Progenitor cell of endocrine pancreas (in vitro differentiated cells): ENCODE results near the gene GDF7. TPM values are rescaled to one million over a fixed set of nuclear protein-coding genes. Genes with fewer than 3 reads are reported as not detected.

ENCODE experiments used
- DNase-seq: peaks from one replicate; pipeline ENCODE4 v3.0.0; 2021; ENCODE audit warnings: low spot score; ENCODE audit not compliant: unreplicated experiment
- H3K27ac Mint-ChIP-seq: 2 replicates; pipeline ENCODE4 v1.8.0; 2021; ENCODE audit warnings: mild to moderate bottlenecking, moderate library complexity, mixed read lengths
- H3K27me3 Mint-ChIP-seq: 2 replicates; pipeline ENCODE4 v1.8.0; 2021; ENCODE audit warnings: mixed read lengths
- H3K36me3 Mint-ChIP-seq: 2 replicates; pipeline ENCODE4 v1.8.0; 2022; ENCODE audit warnings: mixed read lengths; ENCODE audit not compliant: insufficient read depth
- H3K4me1 Mint-ChIP-seq: 2 replicates; pipeline ENCODE4 v1.8.0; 2021; ENCODE audit warnings: low read depth, mixed read lengths
- H3K4me3 Mint-ChIP-seq: 2 replicates; pipeline ENCODE4 v1.8.0; 2021; ENCODE audit warnings: low read depth, mild to moderate bottlenecking, moderate library complexity, mixed read lengths
- H3K9me3 Mint-ChIP-seq: 2 replicates; pipeline ENCODE4 v1.8.0; 2021; ENCODE audit warnings: low read depth, mixed read lengths
- total RNA-seq: library from RNA; stranded (reverse); gene quantifications from 2 replicates; pipeline ENCODE4 v1.2.1, GENCODE V29; 2021
- TF ChIP-seq, protein P1 (sequence below): fragments of 200-600 bp; sonication (generic); IDR thresholded peaks from one replicate; pipeline ENCODE4 v1.5.0; 2021; ENCODE audit warnings: antibody characterized with exemption, mild to moderate bottlenecking; ENCODE audit not compliant: unreplicated experiment

The GDF7 gene
- total RNA-seq, 1 donor from 2014 or later, result 0.17 TPM

DNA sequence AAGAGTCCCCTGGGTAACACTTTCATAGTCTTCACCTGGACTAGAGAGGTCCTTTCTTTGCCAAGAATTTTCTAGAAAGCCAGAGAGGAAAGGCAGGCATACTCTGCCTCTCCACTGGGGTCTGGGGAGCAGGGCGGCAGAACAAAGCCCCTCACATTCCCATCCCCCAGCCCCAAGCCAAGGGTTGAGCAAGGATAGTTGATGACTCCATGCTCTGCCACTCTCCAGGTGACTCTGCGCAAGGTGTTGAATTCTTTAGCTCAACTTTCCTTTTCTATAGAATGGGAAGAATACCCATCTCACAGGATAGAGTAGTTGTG lies 2.9 kb upstream of the GDF7 start:
- Mint-ChIP-seq H3K4me3 (no peak overlapping the region), H3K4me1 (peaks cover 2% of the 10 kb centered on the region), H3K27me3 (peaks cover 87% of the 10 kb centered on the region), H3K27ac (no peak overlapping the region), H3K9me3 (no peaks in the 10 kb centered on the region), H3K36me3 (no peaks in the 10 kb centered on the region)
- TF ChIP-seq, protein P1, sequence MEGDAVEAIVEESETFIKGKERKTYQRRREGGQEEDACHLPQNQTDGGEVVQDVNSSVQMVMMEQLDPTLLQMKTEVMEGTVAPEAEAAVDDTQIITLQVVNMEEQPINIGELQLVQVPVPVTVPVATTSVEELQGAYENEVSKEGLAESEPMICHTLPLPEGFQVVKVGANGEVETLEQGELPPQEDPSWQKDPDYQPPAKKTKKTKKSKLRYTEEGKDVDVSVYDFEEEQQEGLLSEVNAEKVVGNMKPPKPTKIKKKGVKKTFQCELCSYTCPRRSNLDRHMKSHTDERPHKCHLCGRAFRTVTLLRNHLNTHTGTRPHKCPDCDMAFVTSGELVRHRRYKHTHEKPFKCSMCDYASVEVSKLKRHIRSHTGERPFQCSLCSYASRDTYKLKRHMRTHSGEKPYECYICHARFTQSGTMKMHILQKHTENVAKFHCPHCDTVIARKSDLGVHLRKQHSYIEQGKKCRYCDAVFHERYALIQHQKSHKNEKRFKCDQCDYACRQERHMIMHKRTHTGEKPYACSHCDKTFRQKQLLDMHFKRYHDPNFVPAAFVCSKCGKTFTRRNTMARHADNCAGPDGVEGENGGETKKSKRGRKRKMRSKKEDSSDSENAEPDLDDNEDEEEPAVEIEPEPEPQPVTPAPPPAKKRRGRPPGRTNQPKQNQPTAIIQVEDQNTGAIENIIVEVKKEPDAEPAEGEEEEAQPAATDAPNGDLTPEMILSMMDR, result no peak
- DNase-seq, result no peak

DNA sequence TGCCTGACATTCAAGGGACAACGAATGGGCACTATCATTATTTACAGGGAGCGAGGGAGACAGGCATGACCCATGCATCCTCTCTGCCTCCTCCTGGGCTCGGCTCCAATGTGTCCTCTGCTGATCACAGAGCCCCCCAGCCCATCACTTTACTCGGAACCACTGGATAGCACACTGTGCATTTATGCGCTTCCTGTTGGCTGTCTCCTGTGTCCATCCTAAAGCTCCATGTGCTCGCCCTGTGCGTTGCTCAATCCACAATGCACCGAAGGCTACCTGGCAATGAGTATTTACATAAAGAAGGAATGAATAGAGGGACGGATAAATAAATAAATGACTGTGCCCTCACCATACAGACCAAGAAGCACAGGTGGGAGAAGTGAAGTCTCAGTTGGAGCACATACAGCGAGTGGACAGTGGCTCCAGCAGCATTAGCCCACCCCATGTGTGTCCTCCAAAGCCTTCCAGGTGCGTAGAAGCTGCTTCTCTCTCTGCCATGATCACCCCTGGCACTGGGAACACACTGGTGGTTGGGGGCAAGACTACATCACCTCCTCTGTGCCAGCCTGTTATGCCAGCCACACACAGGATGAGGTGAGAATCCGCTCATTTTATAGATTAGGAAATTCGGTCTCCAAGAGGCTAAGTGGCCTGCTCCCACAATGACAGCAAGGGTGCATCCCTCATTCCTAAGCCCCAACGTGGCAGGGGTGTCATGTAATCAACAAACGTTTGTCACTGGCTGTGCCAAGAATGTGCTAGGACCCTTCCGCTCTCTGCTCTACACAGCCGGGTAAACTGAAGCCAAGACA lies 2.3 kb upstream of the GDF7 start:
- TF ChIP-seq, protein P1, result no peak
- H3K4me3 Mint-ChIP-seq, result no peak overlapping the region
- H3K27me3 Mint-ChIP-seq, result peaks cover 87% of the 10 kb centered on the region
- H3K4me1 Mint-ChIP-seq, result peaks cover 2% of the 10 kb centered on the region
- H3K36me3 Mint-ChIP-seq, result no peaks in the 10 kb centered on the region
- no peak for DNase-seq
- H3K27ac Mint-ChIP-seq, result no peak overlapping the region
- H3K9me3 Mint-ChIP-seq, result no peaks in the 10 kb centered on the region

DNA sequence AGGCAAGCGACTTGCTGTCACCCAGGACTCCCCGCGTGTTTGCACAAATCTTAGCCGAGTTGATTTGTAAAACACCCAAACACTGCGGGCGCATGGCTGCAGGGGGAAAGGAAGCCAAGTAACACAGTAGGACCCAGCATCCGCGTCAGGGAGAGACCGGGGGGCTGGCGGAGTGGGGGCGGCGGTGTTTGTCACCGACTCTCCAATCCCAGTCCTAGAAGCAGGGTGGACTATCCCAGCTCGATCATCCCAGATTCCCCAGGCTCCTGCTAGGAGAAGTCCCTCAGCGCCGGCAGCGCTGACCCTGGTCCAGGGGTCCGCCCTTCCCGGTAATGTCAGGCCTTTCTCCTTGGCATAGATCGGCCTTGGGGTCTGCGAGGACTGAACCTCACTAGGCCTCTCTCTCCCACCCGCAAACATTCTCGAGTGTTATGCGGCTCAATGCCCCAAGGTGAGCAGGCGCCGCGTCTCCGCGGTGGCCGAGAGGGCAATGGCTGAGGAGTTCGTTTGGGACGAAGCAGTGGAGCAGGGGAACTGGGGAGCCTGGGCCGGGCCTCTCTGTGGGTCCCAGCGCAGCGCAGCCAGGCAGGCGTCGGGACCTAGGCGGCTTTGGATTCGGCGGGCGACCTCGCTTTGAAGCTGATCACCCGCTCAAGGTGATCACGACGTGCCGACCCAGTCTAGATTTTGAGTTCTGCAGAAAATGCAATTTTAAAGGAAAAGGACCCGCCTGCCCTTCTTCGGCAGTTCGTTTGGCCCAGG lies 1.5 kb upstream of the GDF7 start:
- TF ChIP-seq, protein P1, result no peak
- no peaks in the 10 kb centered on the region for H3K9me3 Mint-ChIP-seq
- peaks cover 86% of the 10 kb centered on the region for H3K27me3 Mint-ChIP-seq
- no peak overlapping the region for H3K27ac Mint-ChIP-seq
- H3K4me3 Mint-ChIP-seq, result peak overlapping the region; percentile 58
- peaks cover 2% of the 10 kb centered on the region for H3K4me1 Mint-ChIP-seq
- no peaks in the 10 kb centered on the region for H3K36me3 Mint-ChIP-seq
- no peak for DNase-seq

DNA sequence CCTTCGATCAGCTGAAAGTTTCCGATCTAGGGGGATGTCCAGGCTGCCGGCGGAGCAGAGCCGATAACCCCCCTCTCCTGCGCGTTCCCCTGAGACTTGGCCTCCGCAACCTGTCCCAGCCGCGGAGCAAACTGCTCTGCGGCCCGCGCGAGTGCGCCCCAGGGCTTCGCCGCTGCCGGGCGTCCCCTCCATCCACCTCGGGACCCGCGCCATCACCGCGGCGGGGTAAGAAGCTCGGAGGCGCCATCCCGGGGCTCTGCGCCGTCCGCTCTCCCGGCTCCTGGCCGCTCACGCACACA lies 990 bp upstream of the GDF7 start:
- Mint-ChIP-seq H3K4me3 (peak overlapping the region; percentile 58), H3K4me1 (peaks cover 2% of the 10 kb centered on the region), H3K27me3 (peaks cover 82% of the 10 kb centered on the region), H3K9me3 (no peaks in the 10 kb centered on the region), H3K36me3 (no peaks in the 10 kb centered on the region), H3K27ac (no peak overlapping the region)
- TF ChIP-seq, protein P1, result no peak
- no peak for DNase-seq

DNA sequence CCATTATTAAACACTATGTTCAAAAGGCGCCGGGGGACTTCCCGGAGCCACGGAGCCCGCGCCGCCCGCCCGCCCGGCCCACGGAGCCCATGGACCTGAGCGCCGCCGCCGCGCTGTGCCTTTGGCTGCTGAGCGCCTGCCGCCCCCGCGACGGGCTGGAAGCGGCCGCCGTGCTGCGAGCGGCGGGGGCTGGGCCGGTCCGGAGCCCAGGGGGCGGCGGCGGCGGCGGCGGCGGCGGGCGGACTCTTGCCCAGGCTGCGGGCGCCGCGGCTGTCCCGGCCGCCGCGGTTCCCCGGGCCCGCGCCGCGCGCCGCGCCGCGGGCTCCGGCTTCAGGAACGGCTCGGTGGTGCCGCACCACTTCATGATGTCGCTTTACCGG lies 197 bp downstream of the GDF7 start:
- no peak for DNase-seq
- no peak overlapping the region for H3K4me3 Mint-ChIP-seq
- no peak overlapping the region for H3K27ac Mint-ChIP-seq
- H3K4me1 Mint-ChIP-seq, result peaks cover 2% of the 10 kb centered on the region
- TF ChIP-seq, protein P1, result no peak
- no peaks in the 10 kb centered on the region for H3K9me3 Mint-ChIP-seq
- peaks cover 83% of the 10 kb centered on the region for H3K27me3 Mint-ChIP-seq
- H3K36me3 Mint-ChIP-seq, result no peaks in the 10 kb centered on the region
